Adrenal gland (tissue), 12 donors: Measurements from ENCODE around the gene LAMTOR5. TPM values are rescaled to one million over a fixed set of nuclear protein-coding genes. Genes with fewer than 3 reads are reported as not detected.
A peak's percentile ranks its signal among the peaks of the same experiment; 100 is the strongest.

ENCODE experiments used
- DNase-seq, 7 donors: peaks; one replicate each; pipeline ENCODE4 v3.0.0-alpha.2; 2019 to 2020
- H3K27ac ChIP-seq, 5 donors: fragments of 200-600 bp; sonication (generic) in 4 of 5; 1 replicate in 3 of 5; 2 replicates in 2 of 5; pipeline versions ENCODE4 v1.5.1 to v1.8.0; 2016 to 2020; ENCODE audit warnings: mild to moderate bottlenecking in 1 of 5
- H3K27me3 ChIP-seq: fragments of 200-600 bp; 2 replicates; pipeline ENCODE4 v1.8.0; 2021
- H3K36me3 ChIP-seq, 2 donors: fragments of 200-600 bp; replicated peaks in 1 of 2; 1 replicate in 1 of 2; 2 replicates in 1 of 2; pipeline versions ENCODE4 v1.5.1 to v1.8.0; 2018 to 2022
- H3K4me1 ChIP-seq, 2 donors: fragments of 200-600 bp; replicated peaks in 1 of 2; 1 replicate in 1 of 2; 2 replicates in 1 of 2; pipeline versions ENCODE4 v1.5.1 to v1.8.0; 2018 to 2021
- H3K4me3 ChIP-seq, 4 donors: fragments of 200-600 bp; sonication (generic) in 3 of 4; one replicate each; pipeline ENCODE4 v1.5.1; 2016 to 2018
- H3K9me3 ChIP-seq, 3 donors: fragments of 200-600 bp; sonication (generic) in 1 of 3; replicated peaks in 1 of 3; 1 replicate in 2 of 3; 2 replicates in 1 of 3; pipeline versions ENCODE4 v1.5.1 to v1.8.0; 2016 to 2021
- POLR2A ChIP-seq, 2 donors: fragments of 450-650 bp; IDR thresholded peaks; one replicate each; pipeline ENCODE4 v1.6.1; 2017; ENCODE audit warnings: antibody characterized with exemption in 2 of 2, mild to moderate bottlenecking in 2 of 2, moderate library complexity in 1 of 2
- WGBS, 4 donors: extraction: QIAGEN DNeasy Blood & Tissue Kit in 2 of 4; methylation state at CpG; one replicate each; pipeline versions ENCODE4 v1.1.5 to v1.1.7; 2013 to 2017; 5-methylcytosine and 5-hydroxymethylcytosine counted together
- intact Hi-C, 2 donors: fragments of 100-400 bp; cut with DNase I; formaldehyde crosslinking; loops; one replicate each; pipeline versions ENCODE4 v1.14.1 to v1.15.0; 2022 to 2023
- polyA plus RNA-seq, 3 donors: library from polyadenylated mRNA; stranded (reverse); fragments of 200-250 nt in 2 of 3; fragments of 350-450 nt in 1 of 3; fragmentation: Illumina TruSeq in 1 of 3; extraction: RNeasy Lipid Tissue Mini Kit (QIAGEN cat#74804) in 1 of 3; gene quantifications; one replicate each; pipeline ENCODE4 v1.2.3, GENCODE V29; 2013 to 2014
- total RNA-seq, 9 donors: library from RNA; depleted of rRNA in 4 of 9; stranded (reverse); fragments of >200 nt in 4 of 9; fragments of 120-200 nt in 1 of 9; fragmentation: NEBNext Ultra II Directional in 1 of 9; extraction: Animal tissue kit (Norgen Biotek cat#: 25700) in 1 of 9; gene quantifications; one replicate each; pipeline versions ENCODE4 v1.1.0 to v1.2.4, GENCODE V29; 2013 to 2023
- TF ChIP-seq, protein P1 (sequence below), 6 experiments: fragments of 450-650 bp in 4 of 6; fragments of 200-600 bp in 2 of 6; sonication (generic) in 1 of 6; IDR thresholded peaks; 1 replicate in 5 of 6; 2 replicates in 1 of 6; pipeline versions ENCODE4 v1.5.1 to v1.8.0; 2016 to 2021; ENCODE audit warnings: antibody characterized with exemption in 6 of 6, mild to moderate bottlenecking in 2 of 6, moderate library complexity in 1 of 6
- donor health status: healthy with polysubstance abuse.
- donor health status: Bipolar disorder and iron deficiency.
- donor health status: DM: yes; HTN: yes; CAD: no.
- donor health status: DM: no; HTN: no; CAD: no.
- donor health status: DM: no; HTN: no; CAD: no.
- donor health status: DM: yes; HTN: yes; CAD: no.

Gene LAMTOR5
- total and polyA plus RNA-seq, 12 donors = 81.3 to 299 (median 141) TPM

DNA sequence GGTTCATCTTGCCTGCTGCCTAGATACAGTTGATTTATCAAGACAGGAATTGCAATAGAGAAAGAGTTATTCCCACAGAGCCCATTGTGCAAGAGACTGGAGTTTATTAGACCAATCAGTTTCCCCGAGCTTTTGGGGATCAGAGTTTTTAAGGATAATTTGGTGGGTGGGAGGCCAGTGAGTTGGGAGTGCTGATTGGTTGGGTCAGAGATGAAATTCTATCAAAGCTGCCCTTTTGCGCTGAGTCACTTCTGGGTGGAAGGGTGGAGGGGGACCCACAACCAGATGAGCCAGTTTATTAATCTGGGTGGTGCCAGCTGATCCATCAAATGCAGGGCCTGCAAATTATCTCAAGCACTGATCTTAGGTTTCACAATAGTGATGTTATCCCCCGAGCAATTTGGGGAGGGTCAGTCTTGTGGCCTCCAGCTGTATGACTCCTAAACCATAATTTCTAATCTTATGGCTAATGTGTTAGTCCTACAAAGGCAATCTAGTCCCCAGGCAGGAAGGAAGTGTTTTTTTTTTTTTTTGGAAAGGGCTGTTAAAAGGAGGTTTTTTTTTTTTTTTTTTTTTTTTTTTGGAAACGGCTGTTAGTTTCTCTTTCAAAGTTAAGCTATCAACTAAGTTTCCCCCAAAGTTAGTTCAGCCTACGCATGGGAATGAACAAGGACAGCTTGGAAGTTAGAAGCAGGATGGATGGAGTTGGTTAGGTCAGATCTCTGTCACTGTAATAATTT is 24.1 kb downstream of the LAMTOR5 start:
- Histone ChIP-seq H3K4me3 (no peak overlapping the region), H3K36me3 (peaks cover 0 to 8% of the 10 kb centered on the region in 2 donors), H3K4me1 (no peaks in the 10 kb centered on the region), H3K27me3 (no peaks in the 10 kb centered on the region), H3K9me3 (no peaks in the 10 kb centered on the region), H3K27ac (peak overlapping the region in 1 of 5 donors; percentile 57)
- 69 to 75% (median 70%) methylated on average over 5 of the region's 5 CpGs for WGBS, 4 donors
- intact Hi-C loops = no loop called here
- TF ChIP-seq, protein P1, sequence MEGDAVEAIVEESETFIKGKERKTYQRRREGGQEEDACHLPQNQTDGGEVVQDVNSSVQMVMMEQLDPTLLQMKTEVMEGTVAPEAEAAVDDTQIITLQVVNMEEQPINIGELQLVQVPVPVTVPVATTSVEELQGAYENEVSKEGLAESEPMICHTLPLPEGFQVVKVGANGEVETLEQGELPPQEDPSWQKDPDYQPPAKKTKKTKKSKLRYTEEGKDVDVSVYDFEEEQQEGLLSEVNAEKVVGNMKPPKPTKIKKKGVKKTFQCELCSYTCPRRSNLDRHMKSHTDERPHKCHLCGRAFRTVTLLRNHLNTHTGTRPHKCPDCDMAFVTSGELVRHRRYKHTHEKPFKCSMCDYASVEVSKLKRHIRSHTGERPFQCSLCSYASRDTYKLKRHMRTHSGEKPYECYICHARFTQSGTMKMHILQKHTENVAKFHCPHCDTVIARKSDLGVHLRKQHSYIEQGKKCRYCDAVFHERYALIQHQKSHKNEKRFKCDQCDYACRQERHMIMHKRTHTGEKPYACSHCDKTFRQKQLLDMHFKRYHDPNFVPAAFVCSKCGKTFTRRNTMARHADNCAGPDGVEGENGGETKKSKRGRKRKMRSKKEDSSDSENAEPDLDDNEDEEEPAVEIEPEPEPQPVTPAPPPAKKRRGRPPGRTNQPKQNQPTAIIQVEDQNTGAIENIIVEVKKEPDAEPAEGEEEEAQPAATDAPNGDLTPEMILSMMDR (IDR thresholded peaks at IDR 0.05) = no peak
- TF ChIP-seq POLR2A (IDR thresholded peaks at IDR 0.05) = no peak
- no peak for DNase-seq

DNA sequence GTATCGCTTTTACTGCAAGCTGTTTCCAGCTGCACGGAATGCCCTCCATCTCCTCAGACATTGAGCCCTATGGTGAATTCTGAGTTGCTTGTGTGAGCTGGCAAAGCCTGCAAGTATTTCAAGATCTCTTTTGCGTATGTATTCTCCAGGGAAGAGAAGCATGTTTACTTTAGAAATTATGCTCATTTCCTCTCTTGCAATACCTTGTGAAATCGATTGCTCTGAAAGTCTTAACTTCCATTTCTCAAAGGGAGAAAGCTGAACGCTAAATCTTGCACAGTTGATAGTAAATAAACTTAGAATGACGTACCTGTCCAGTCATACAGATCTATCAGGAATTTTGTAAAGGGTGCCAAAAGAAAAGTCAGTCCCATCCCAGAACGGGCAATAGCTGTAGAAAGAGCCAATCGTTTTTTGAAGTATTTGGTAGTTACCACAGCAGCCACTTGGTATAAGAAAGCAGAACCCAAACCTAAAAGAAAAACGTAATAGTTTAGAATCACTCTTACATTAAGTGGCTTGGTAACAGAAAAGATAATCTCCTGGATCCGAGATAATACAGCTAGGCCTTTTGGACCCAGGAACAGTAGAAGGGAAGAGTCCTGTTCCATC is 26.7 kb downstream of the LAMTOR5 start:
- Histone ChIP-seq H3K27me3 (no peaks in the 10 kb centered on the region), H3K9me3 (no peaks in the 10 kb centered on the region), H3K27ac (peak overlapping the region in 1 of 5 donors; percentile 68), H3K4me1 (no peaks in the 10 kb centered on the region), H3K4me3 (no peak overlapping the region), H3K36me3 (peaks cover 0 to 31% of the 10 kb centered on the region in 2 donors)
- intact Hi-C loops = no loop called here
- 78 to 87% (median 85%) methylated on average over 10 of the region's 10 CpGs for WGBS, 4 donors
- no peak for DNase-seq
- no peak for TF ChIP-seq POLR2A (IDR thresholded peaks at IDR 0.05)
- TF ChIP-seq, protein P1 (IDR thresholded peaks at IDR 0.05) = no peak

DNA sequence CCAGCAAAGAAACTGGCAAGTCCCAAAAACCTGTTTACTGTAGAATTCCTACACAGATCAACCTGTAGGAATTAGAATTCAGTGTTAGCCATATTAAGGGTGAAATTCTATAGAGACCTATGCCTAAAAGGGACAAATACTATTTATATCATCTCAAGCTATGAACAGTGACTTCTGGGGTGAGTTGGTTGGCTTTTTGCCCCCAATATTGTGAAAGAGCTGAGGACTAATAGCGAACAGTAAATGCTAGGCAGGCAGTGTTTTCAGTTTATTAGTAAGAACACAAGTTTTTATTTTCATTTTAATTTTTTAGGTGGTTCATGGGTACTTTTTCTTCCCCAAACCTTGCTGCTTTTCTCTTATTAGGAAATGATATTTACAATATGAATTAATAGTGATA is 32.0 kb downstream of the LAMTOR5 start:
- DNase-seq = no peak
- 85 to 97% (median 87%) methylated on average over 1 of the region's 1 CpG for WGBS, 4 donors
- TF ChIP-seq, protein P1 (IDR thresholded peaks at IDR 0.05) = no peak
- no peak for TF ChIP-seq POLR2A (IDR thresholded peaks at IDR 0.05)
- no peaks in the 10 kb centered on the region for H3K27me3 ChIP-seq
- H3K4me1 ChIP-seq = peaks cover 0 to 9% of the 10 kb centered on the region in 2 donors
- H3K9me3 ChIP-seq = no peaks in the 10 kb centered on the region
- H3K36me3 ChIP-seq = peaks cover 0 to 50% of the 10 kb centered on the region in 2 donors
- H3K27ac ChIP-seq = no peak overlapping the region
- intact Hi-C loops = no loop called here
- H3K4me3 ChIP-seq = no peak overlapping the region

DNA sequence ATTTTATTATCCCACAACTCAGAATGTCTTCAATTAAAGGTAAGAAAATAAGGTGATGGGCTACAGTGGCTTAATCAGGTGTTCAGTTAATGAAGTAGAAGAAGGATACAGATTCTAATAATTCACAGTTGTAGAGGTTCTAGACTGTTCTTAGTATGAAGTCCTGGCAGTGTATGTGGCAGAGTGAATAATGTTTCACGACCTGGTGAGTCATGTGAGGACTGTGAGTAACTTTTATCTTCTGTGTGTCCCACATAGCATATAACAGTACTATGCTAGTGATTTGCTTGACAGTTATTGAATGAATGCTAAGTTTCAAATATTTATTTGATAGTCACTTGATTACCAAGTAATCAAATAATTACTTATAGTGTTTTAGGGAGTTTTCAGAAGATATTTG is 36.7 kb downstream of the LAMTOR5 start:
- intact Hi-C loops = no loop called here
- no peak overlapping the region for H3K27ac ChIP-seq
- peaks cover 0 to 24% of the 10 kb centered on the region in 2 donors for H3K36me3 ChIP-seq
- no peak for TF ChIP-seq POLR2A (IDR thresholded peaks at IDR 0.05)
- TF ChIP-seq, protein P1 (IDR thresholded peaks at IDR 0.05) = no peak
- DNase-seq = peak in 3 of 7 donors; percentile 27 to 41 (median 29)
- H3K4me1 ChIP-seq = peaks cover 0 to 13% of the 10 kb centered on the region in 2 donors
- 30 to 48% (median 38%) methylated on average over 1 of the region's 1 CpG for WGBS, 4 donors
- no peaks in the 10 kb centered on the region for H3K27me3 ChIP-seq
- no peak overlapping the region for H3K4me3 ChIP-seq
- no peaks in the 10 kb centered on the region for H3K9me3 ChIP-seq
